ENCODE results near the gene ICE1.

The ICE1 gene

GRCh38 chr5:5464036-5464715 lies 41.7 kb downstream of the ICE1 start:
- in situ Hi-C loops (cut with HindIII; ENCODE audit: low pct_ligation_motif_present, low sequenced_read_pairs), result no loop called here
- Histone ChIP-seq H3K27ac (no peak overlapping the region), H3K4me3 (ENCODE audit: low read depth, low read length) (no peak overlapping the region), H3K36me3 (replicated peaks) (peaks cover 34% of the 10 kb centered on the region), H3K27me3 (replicated peaks) (no peaks in the 10 kb centered on the region)
- TF ChIP-seq CTCF (IDR thresholded peaks at IDR 0.05; ENCODE audit: low read depth, low read length, missing control alignments), result no peak
- DNase-seq, result no peak

- in situ Hi-C loops (cut with HindIII; ENCODE audit: low pct_ligation_motif_present, low sequenced_read_pairs), result no loop called here
- H3K27ac ChIP-seq, result no peak overlapping the region
- H3K36me3 ChIP-seq (replicated peaks), result peaks cover 18% of the 10 kb centered on the region
- DNase-seq, result no peak
- TF ChIP-seq CTCF (IDR thresholded peaks at IDR 0.05; ENCODE audit: low read depth, low read length, missing control alignments), result no peak
- no peaks in the 10 kb centered on the region for H3K27me3 ChIP-seq (replicated peaks)
- no peak overlapping the region for H3K4me3 ChIP-seq (ENCODE audit: low read depth, low read length)
Observed at GRCh38 chr5:5466227-5466626, 43.8 kb downstream of the ICE1 start.

GRCh38 chr5:5467737-5468136 lies 45.3 kb downstream of the ICE1 start:
- in situ Hi-C loops (cut with HindIII; ENCODE audit: low pct_ligation_motif_present, low sequenced_read_pairs), result no loop called here

GRCh38 chr5:5470933-5471332 lies 48.5 kb downstream of the ICE1 start:
- H3K27me3 ChIP-seq (replicated peaks), result no peaks in the 10 kb centered on the region
- no peak for TF ChIP-seq CTCF (IDR thresholded peaks at IDR 0.05; ENCODE audit: low read depth, low read length, missing control alignments)
- no peak for DNase-seq
- in situ Hi-C loops (cut with HindIII; ENCODE audit: low pct_ligation_motif_present, low sequenced_read_pairs), result no loop called here
- H3K36me3 ChIP-seq (replicated peaks), result peaks cover 15% of the 10 kb centered on the region
- no peak overlapping the region for H3K4me3 ChIP-seq (ENCODE audit: low read depth, low read length)
- no peak overlapping the region for H3K27ac ChIP-seq

More at GRCh38 chr5:5467737-5468136, 45.3 kb downstream of the ICE1 start:
- peak; percentile 6 for DNase-seq
- H3K4me3 ChIP-seq (ENCODE audit: low read depth, low read length), result no peak overlapping the region
- no peak overlapping the region for H3K27ac ChIP-seq
- TF ChIP-seq CTCF (IDR thresholded peaks at IDR 0.05; ENCODE audit: low read depth, low read length, missing control alignments), result no peak
- peaks cover 6% of the 10 kb centered on the region for H3K36me3 ChIP-seq (replicated peaks)
- H3K27me3 ChIP-seq (replicated peaks), result no peaks in the 10 kb centered on the region

GRCh38 chr5:5473226-5473625 lies 50.7 kb downstream of the ICE1 start:
- Histone ChIP-seq H3K36me3 (replicated peaks) (peaks cover 19% of the 10 kb centered on the region), H3K4me3 (ENCODE audit: low read depth, low read length) (no peak overlapping the region), H3K27me3 (replicated peaks) (no peaks in the 10 kb centered on the region), H3K27ac (no peak overlapping the region)
- in situ Hi-C loops (cut with HindIII; ENCODE audit: low pct_ligation_motif_present, low sequenced_read_pairs), result no loop called here
- DNase-seq, result no peak
- no peak for TF ChIP-seq CTCF (IDR thresholded peaks at IDR 0.05; ENCODE audit: low read depth, low read length, missing control alignments)

- in situ Hi-C loops (cut with HindIII; ENCODE audit: low pct_ligation_motif_present, low sequenced_read_pairs), result no loop called here
- no peaks in the 10 kb centered on the region for H3K27me3 ChIP-seq (replicated peaks)
- no peak overlapping the region for H3K27ac ChIP-seq
- no peak overlapping the region for H3K4me3 ChIP-seq (ENCODE audit: low read depth, low read length)
- H3K36me3 ChIP-seq (replicated peaks), result peaks cover 19% of the 10 kb centered on the region
- no peak for TF ChIP-seq CTCF (IDR thresholded peaks at IDR 0.05; ENCODE audit: low read depth, low read length, missing control alignments)
- DNase-seq, result no peak
Observed at GRCh38 chr5:5474961-5475360, 52.5 kb downstream of the ICE1 start.

All from brain microvascular endothelial cell (primary cell).